Mesothelial cell of epicardium (in vitro differentiated cells): Measurements from ENCODE around the gene MFSD8. TPM values are rescaled to one million over a fixed set of nuclear protein-coding genes. Genes with fewer than 3 reads are reported as not detected.

Experiments
- DNase-seq, 2 experiments: peaks; one replicate each; pipeline ENCODE4 v3.0.0; 2021; ENCODE audit warnings: low spot score in 2 of 2; ENCODE audit not compliant: unreplicated experiment in 2 of 2
- H3K27ac Mint-ChIP-seq: 2 replicates; pipeline ENCODE4 v1.8.0; 2021; ENCODE audit warnings: mixed read lengths
- H3K27me3 Mint-ChIP-seq: 2 replicates; pipeline ENCODE4 v1.8.0; 2021; ENCODE audit warnings: low read depth, mixed read lengths
- H3K36me3 Mint-ChIP-seq: 2 replicates; pipeline ENCODE4 v1.8.0; 2021; ENCODE audit warnings: mixed read lengths
- H3K4me1 Mint-ChIP-seq: 2 replicates; pipeline ENCODE4 v1.8.0; 2021; ENCODE audit warnings: mixed read lengths
- H3K4me3 Mint-ChIP-seq: 2 replicates; pipeline ENCODE4 v1.8.0; 2021; ENCODE audit warnings: mild to moderate bottlenecking, moderate library complexity, mixed read lengths
- H3K9me3 Mint-ChIP-seq: 2 replicates; pipeline ENCODE4 v1.8.0; 2021; ENCODE audit warnings: mixed read lengths
- CTCF ChIP-seq: fragments of 200-600 bp; sonication (generic); IDR thresholded peaks from one replicate; pipeline ENCODE4 v1.5.0; 2021; ENCODE audit warnings: antibody characterized with exemption; ENCODE audit not compliant: unreplicated experiment
- total RNA-seq: library from RNA; stranded (reverse); gene quantifications from 3 replicates; pipeline ENCODE4 v1.2.1, GENCODE V29; 2021

MFSD8 gene
- total RNA-seq, 1 donor from 2014 or later, result 29.6 TPM

GRCh38 chr4:127896069-127896468 is 68.9 kb downstream of the MFSD8 start:
- H3K27me3 Mint-ChIP-seq, result no peaks in the 10 kb centered on the region
- H3K27ac Mint-ChIP-seq, result no peak overlapping the region
- no peaks in the 10 kb centered on the region for H3K4me1 Mint-ChIP-seq
- H3K36me3 Mint-ChIP-seq, result peaks cover 17% of the 10 kb centered on the region
- H3K4me3 Mint-ChIP-seq, result no peak overlapping the region
- H3K9me3 Mint-ChIP-seq, result peaks cover 8% of the 10 kb centered on the region
- TF ChIP-seq CTCF, result no peak
- DNase-seq, result no peak

- H3K4me3 Mint-ChIP-seq, result no peak overlapping the region
- peaks cover 8% of the 10 kb centered on the region for H3K4me1 Mint-ChIP-seq
- peaks cover 17% of the 10 kb centered on the region for H3K36me3 Mint-ChIP-seq
- H3K9me3 Mint-ChIP-seq, result no peaks in the 10 kb centered on the region
- no peaks in the 10 kb centered on the region for H3K27me3 Mint-ChIP-seq
- no peak for DNase-seq
- no peak for TF ChIP-seq CTCF
- H3K27ac Mint-ChIP-seq, result peak overlapping the region; percentile 53
These were observed 75.1 kb downstream of the MFSD8 start for GRCh38 chr4:127889903-127890302.

DNA sequence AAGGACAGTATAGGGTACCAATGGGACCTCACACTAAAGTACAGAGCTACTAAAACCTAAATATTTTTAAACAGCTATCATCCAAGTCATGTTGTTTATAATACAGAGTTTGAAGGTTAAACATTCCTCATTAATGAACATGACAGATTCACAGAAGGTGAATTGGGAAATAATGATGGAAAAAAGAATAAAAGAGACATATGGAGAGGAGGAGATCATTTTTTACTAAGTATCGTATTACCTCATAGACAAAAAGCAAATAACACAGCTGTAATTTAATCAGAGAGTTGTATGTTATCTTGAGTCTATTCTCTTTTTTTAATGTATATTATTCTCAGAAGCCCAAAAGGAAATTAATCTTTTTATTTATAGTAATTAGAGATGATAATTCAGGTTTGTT is 76.4 kb downstream of the MFSD8 start:
- H3K27ac Mint-ChIP-seq, result no peak overlapping the region
- no peaks in the 10 kb centered on the region for H3K27me3 Mint-ChIP-seq
- no peak overlapping the region for H3K4me3 Mint-ChIP-seq
- no peak for DNase-seq
- no peak for TF ChIP-seq CTCF
- peaks cover 15% of the 10 kb centered on the region for H3K36me3 Mint-ChIP-seq
- no peaks in the 10 kb centered on the region for H3K9me3 Mint-ChIP-seq
- peaks cover 8% of the 10 kb centered on the region for H3K4me1 Mint-ChIP-seq

GRCh38 chr4:127881563-127881864 is 83.5 kb downstream of the MFSD8 start:
- Mint-ChIP-seq H3K36me3 (peaks cover 9% of the 10 kb centered on the region), H3K27ac (peak overlapping the region; percentile 99)

GRCh38 chr4:127880763-127881562 is 84.0 kb downstream of the MFSD8 start, which contains the start of gene PLK4:
TSS of gene PLK4 (plus strand) at chr4:127880893. CDS start at chr4:127881135, 242 bp downstream.
- no peak for TF ChIP-seq CTCF
- peaks cover 22% of the 10 kb centered on the region for H3K4me1 Mint-ChIP-seq
- DNase-seq, result peak; percentile 89 to 97
- no peaks in the 10 kb centered on the region for H3K9me3 Mint-ChIP-seq
- H3K27me3 Mint-ChIP-seq, result no peaks in the 10 kb centered on the region
- peak within 1 kb of the TSS; percentile 91 for H3K4me3 Mint-ChIP-seq
- peak within 1 kb of the TSS; percentile 99 for H3K27ac Mint-ChIP-seq
- peaks cover 5% of the 10 kb centered on the region for H3K36me3 Mint-ChIP-seq

More at GRCh38 chr4:127881563-127881864, 83.5 kb downstream of the MFSD8 start:
- Mint-ChIP-seq H3K4me3 (peak overlapping the region; percentile 91), H3K9me3 (no peaks in the 10 kb centered on the region), H3K4me1 (peaks cover 22% of the 10 kb centered on the region), H3K27me3 (no peaks in the 10 kb centered on the region)
- no peak for DNase-seq
- no peak for TF ChIP-seq CTCF

GRCh38 chr4:127875791-127876190 is 89.2 kb downstream of the MFSD8 start:
- Mint-ChIP-seq H3K27ac (no peak overlapping the region), H3K36me3 (peaks cover 8% of the 10 kb centered on the region), H3K9me3 (peaks cover 5% of the 10 kb centered on the region), H3K4me1 (peaks cover 14% of the 10 kb centered on the region), H3K27me3 (no peaks in the 10 kb centered on the region), H3K4me3 (no peak overlapping the region)
- TF ChIP-seq CTCF, result no peak
- DNase-seq, result no peak
